Non-pigmented ciliary epithelial cell (primary cell): ENCODE results near the gene GRK5.
"Not testable (repeated sequence)": the region's sequence is repeated elsewhere in the genome, so short reads cannot be mapped to it uniquely, and the experiment has no call there.

Experiments used
- DNase-seq: peaks from one replicate; pipeline ENCODE4 v3.0.0-alpha.2; 2010; ENCODE audit warnings: low read depth

GRK5 gene

GRCh38 chr10:119422682-119423509 lies 215.5 kb downstream of the GRK5 start:
- DNase-seq = no peak

- DNase-seq = no peak
Measured at GRCh38 chr10:119423510-119424257, 216.3 kb downstream of the GRK5 start.

- DNase-seq = no peak
Measured at GRCh38 chr10:119424258-119424975, 217.0 kb downstream of the GRK5 start.

GRCh38 chr10:119425102-119425880 lies 217.9 kb downstream of the GRK5 start:
- no peak for DNase-seq

- no peak for DNase-seq
Measured at GRCh38 chr10:119425881-119426170, 218.5 kb downstream of the GRK5 start.

GRCh38 chr10:119426699-119427098 lies 219.3 kb downstream of the GRK5 start:
- DNase-seq = no peak

- DNase-seq = no peak
Measured at GRCh38 chr10:119427263-119427864, 220.0 kb downstream of the GRK5 start.

- DNase-seq = no peak
Measured at GRCh38 chr10:119428789-119429188, 221.4 kb downstream of the GRK5 start.

- no peak for DNase-seq
Measured at GRCh38 chr10:119429771-119430170, 222.4 kb downstream of the GRK5 start.

GRCh38 chr10:119431034-119431772 lies 223.8 kb downstream of the GRK5 start:
- DNase-seq = no peak

GRCh38 chr10:119431773-119432135 lies 224.4 kb downstream of the GRK5 start:
- no peak for DNase-seq

GRCh38 chr10:119434942-119435341 lies 227.6 kb downstream of the GRK5 start:
- not testable (repeated sequence) for DNase-seq

GRCh38 chr10:119438717-119439116 lies 231.3 kb downstream of the GRK5 start:
- DNase-seq = no peak

GRCh38 chr10:119439922-119440321 lies 232.6 kb downstream of the GRK5 start:
- DNase-seq = no peak

GRCh38 chr10:119441151-119441821 lies 233.9 kb downstream of the GRK5 start:
- DNase-seq = peak; percentile 49

- DNase-seq = no peak
Measured at GRCh38 chr10:119441921-119442757, 234.8 kb downstream of the GRK5 start.

- DNase-seq = no peak
Measured at GRCh38 chr10:119442758-119443060, 235.3 kb downstream of the GRK5 start.

- DNase-seq = no peak
Measured at GRCh38 chr10:119443441-119443840, 236.1 kb downstream of the GRK5 start.

- DNase-seq = no peak
Measured at GRCh38 chr10:119443970-119444660, 236.7 kb downstream of the GRK5 start.
